ENCODE results near the gene ABCA10.

- TF ChIP-seq, protein P1, sequence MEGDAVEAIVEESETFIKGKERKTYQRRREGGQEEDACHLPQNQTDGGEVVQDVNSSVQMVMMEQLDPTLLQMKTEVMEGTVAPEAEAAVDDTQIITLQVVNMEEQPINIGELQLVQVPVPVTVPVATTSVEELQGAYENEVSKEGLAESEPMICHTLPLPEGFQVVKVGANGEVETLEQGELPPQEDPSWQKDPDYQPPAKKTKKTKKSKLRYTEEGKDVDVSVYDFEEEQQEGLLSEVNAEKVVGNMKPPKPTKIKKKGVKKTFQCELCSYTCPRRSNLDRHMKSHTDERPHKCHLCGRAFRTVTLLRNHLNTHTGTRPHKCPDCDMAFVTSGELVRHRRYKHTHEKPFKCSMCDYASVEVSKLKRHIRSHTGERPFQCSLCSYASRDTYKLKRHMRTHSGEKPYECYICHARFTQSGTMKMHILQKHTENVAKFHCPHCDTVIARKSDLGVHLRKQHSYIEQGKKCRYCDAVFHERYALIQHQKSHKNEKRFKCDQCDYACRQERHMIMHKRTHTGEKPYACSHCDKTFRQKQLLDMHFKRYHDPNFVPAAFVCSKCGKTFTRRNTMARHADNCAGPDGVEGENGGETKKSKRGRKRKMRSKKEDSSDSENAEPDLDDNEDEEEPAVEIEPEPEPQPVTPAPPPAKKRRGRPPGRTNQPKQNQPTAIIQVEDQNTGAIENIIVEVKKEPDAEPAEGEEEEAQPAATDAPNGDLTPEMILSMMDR (IDR thresholded peaks at IDR 0.05) = no peak
- no peak for TF ChIP-seq ZFX (IDR thresholded peaks at IDR 0.05; ENCODE audit: borderline replicate concordance)
Observed at GRCh38 chr17:69250641-69251040, 22.0 kb upstream of the ABCA10 start.

Measured in 22Rv1 (cell line).